HG02588 (cell line): Measurements from ENCODE around the gene ASXL3.

Source experiments
- ATAC-seq: cut with Tn5 transposase; IDR thresholded peaks from one replicate; pipeline ENCODE4 v1.9.1; 2021; ENCODE audit warnings: mild to moderate bottlenecking, moderate library complexity; ENCODE audit not compliant: unreplicated experiment

The ASXL3 gene

GRCh38 chr18:33581856-33582255 lies 3.8 kb downstream of the ASXL3 start:
- ATAC-seq: no peak

GRCh38 chr18:33583901-33584300 lies 5.9 kb downstream of the ASXL3 start:
- no peak for ATAC-seq

- no peak for ATAC-seq
Measured at GRCh38 chr18:33584548-33585430, 6.8 kb downstream of the ASXL3 start.

- no peak for ATAC-seq
Measured at GRCh38 chr18:33585431-33585775, 7.4 kb downstream of the ASXL3 start.

- ATAC-seq: no peak
Measured at GRCh38 chr18:33588361-33588760, 10.3 kb downstream of the ASXL3 start.

- no peak for ATAC-seq
Measured at GRCh38 chr18:33593261-33593660, 15.2 kb downstream of the ASXL3 start.

- no peak for ATAC-seq
Measured at GRCh38 chr18:33594799-33595198, 16.8 kb downstream of the ASXL3 start.

GRCh38 chr18:33596178-33596854 lies 18.3 kb downstream of the ASXL3 start:
- ATAC-seq: no peak

GRCh38 chr18:33600846-33601245 lies 22.8 kb downstream of the ASXL3 start:
- ATAC-seq: no peak

GRCh38 chr18:33603454-33603853 lies 25.4 kb downstream of the ASXL3 start:
- no peak for ATAC-seq

GRCh38 chr18:33605250-33605649 lies 27.2 kb downstream of the ASXL3 start:
- ATAC-seq: no peak

GRCh38 chr18:33606621-33607020 lies 28.6 kb downstream of the ASXL3 start:
- no peak for ATAC-seq

- no peak for ATAC-seq
Measured at GRCh38 chr18:33611525-33612135, 33.6 kb downstream of the ASXL3 start.

GRCh38 chr18:33612632-33613031 lies 34.6 kb downstream of the ASXL3 start:
- ATAC-seq: no peak

GRCh38 chr18:33616556-33616955 lies 38.5 kb downstream of the ASXL3 start:
- ATAC-seq: no peak

GRCh38 chr18:33627114-33627513 lies 49.1 kb downstream of the ASXL3 start:
- ATAC-seq: no peak

GRCh38 chr18:33630476-33630875 lies 52.5 kb downstream of the ASXL3 start:
- ATAC-seq: no peak

GRCh38 chr18:33641141-33641540 lies 63.1 kb downstream of the ASXL3 start:
- ATAC-seq: no peak

GRCh38 chr18:33644494-33644893 lies 66.5 kb downstream of the ASXL3 start:
- no peak for ATAC-seq

- ATAC-seq: no peak
Measured at GRCh38 chr18:33647365-33647764, 69.3 kb downstream of the ASXL3 start.

GRCh38 chr18:33652635-33653034 lies 74.6 kb downstream of the ASXL3 start:
- no peak for ATAC-seq

GRCh38 chr18:33653231-33653630 lies 75.2 kb downstream of the ASXL3 start:
- no peak for ATAC-seq
